Measurements from ENCODE around the gene RP9. TPM values are rescaled to one million over a fixed set of nuclear protein-coding genes. Genes with fewer than 3 reads are reported as not detected.
"Not testable (repeated sequence)": the region's sequence is repeated elsewhere in the genome, so short reads cannot be mapped to it uniquely, and the experiment has no call there.

The RP9 gene
- total RNA-seq, 2 donors from 2014 or later = 16.0 to 16.8 TPM

GRCh38 chr7:33128631-33128989 lies 19.4 kb upstream of the RP9 start:
- Mint-ChIP-seq H3K4me1 (peaks cover 20% of the 10 kb centered on the region), H3K36me3 (ENCODE audit: low read depth) (no peaks in the 10 kb centered on the region), H3K4me3 (peak overlapping the region; percentile 95), H3K27me3 (no peaks in the 10 kb centered on the region), H3K27ac (peak overlapping the region; percentile 90)
- ATAC-seq (no peak), DNase-seq (no peak)
- H3K9me3 ChIP-seq (ENCODE audit: control insufficient read depth, low read length, poor library complexity, severe bottlenecking) = no peaks in the 10 kb centered on the region

- DNase-seq (no peak), ATAC-seq (no peak)
- Mint-ChIP-seq H3K4me3 (no peak overlapping the region), H3K27ac (no peak overlapping the region), H3K36me3 (ENCODE audit: low read depth) (no peaks in the 10 kb centered on the region), H3K4me1 (peaks cover 20% of the 10 kb centered on the region), H3K27me3 (peaks cover 7% of the 10 kb centered on the region)
- H3K9me3 ChIP-seq (ENCODE audit: control insufficient read depth, low read length, poor library complexity, severe bottlenecking) = no peaks in the 10 kb centered on the region
Observed at GRCh38 chr7:33127085-33127484, 17.9 kb upstream of the RP9 start.

- Mint-ChIP-seq H3K4me1 (no peaks in the 10 kb centered on the region), H3K36me3 (ENCODE audit: low read depth) (peaks cover 3% of the 10 kb centered on the region), H3K27ac (no peak overlapping the region), H3K4me3 (no peak overlapping the region), H3K27me3 (peaks cover 35% of the 10 kb centered on the region)
- DNase-seq = no peak
- no peak for ATAC-seq
- H3K9me3 ChIP-seq (ENCODE audit: control insufficient read depth, low read length, poor library complexity, severe bottlenecking) = peaks cover 4% of the 10 kb centered on the region
Observed at GRCh38 chr7:33118383-33118782, 9.2 kb upstream of the RP9 start.

- Mint-ChIP-seq H3K4me1 (no peaks in the 10 kb centered on the region), H3K27ac (no peak overlapping the region), H3K36me3 (ENCODE audit: low read depth) (peaks cover 6% of the 10 kb centered on the region), H3K27me3 (peaks cover 41% of the 10 kb centered on the region), H3K4me3 (no peak overlapping the region)
- DNase-seq (no peak), ATAC-seq (no peak)
- peaks cover 4% of the 10 kb centered on the region for H3K9me3 ChIP-seq (ENCODE audit: control insufficient read depth, low read length, poor library complexity, severe bottlenecking)
Observed at GRCh38 chr7:33114976-33115375, 5.8 kb upstream of the RP9 start.

GRCh38 chr7:33111614-33112013 lies 2.4 kb upstream of the RP9 start:
- H3K9me3 ChIP-seq (ENCODE audit: control insufficient read depth, low read length, poor library complexity, severe bottlenecking) = no peaks in the 10 kb centered on the region
- no peak overlapping the region for H3K27ac Mint-ChIP-seq
- H3K4me3 Mint-ChIP-seq = no peak overlapping the region
- peaks cover 41% of the 10 kb centered on the region for H3K27me3 Mint-ChIP-seq
- ATAC-seq (no peak), DNase-seq (no peak)
- H3K4me1 Mint-ChIP-seq = peaks cover 15% of the 10 kb centered on the region
- H3K36me3 Mint-ChIP-seq (ENCODE audit: low read depth) = peaks cover 3% of the 10 kb centered on the region

- peak overlapping the region; percentile 55 for H3K4me3 Mint-ChIP-seq
- no peaks in the 10 kb centered on the region for H3K9me3 ChIP-seq (ENCODE audit: control insufficient read depth, low read length, poor library complexity, severe bottlenecking)
- peaks cover 33% of the 10 kb centered on the region for H3K27me3 Mint-ChIP-seq
- no peak for DNase-seq
- peaks cover 22% of the 10 kb centered on the region for H3K4me1 Mint-ChIP-seq
- peak overlapping the region; percentile 47 for H3K27ac Mint-ChIP-seq
- ATAC-seq = no peak
- H3K36me3 Mint-ChIP-seq (ENCODE audit: low read depth) = peaks cover 3% of the 10 kb centered on the region
Observed at GRCh38 chr7:33109758-33110238, 594 bp upstream of the RP9 start.

- ATAC-seq (peak; percentile 12), DNase-seq (no peak)
- H3K36me3 Mint-ChIP-seq (ENCODE audit: low read depth) = peaks cover 3% of the 10 kb centered on the region
- H3K27ac Mint-ChIP-seq = peak overlapping the region; percentile 66
- peaks cover 24% of the 10 kb centered on the region for H3K27me3 Mint-ChIP-seq
- H3K4me1 Mint-ChIP-seq = peaks cover 28% of the 10 kb centered on the region
- H3K4me3 Mint-ChIP-seq = peak overlapping the region; percentile 92
- no peaks in the 10 kb centered on the region for H3K9me3 ChIP-seq (ENCODE audit: control insufficient read depth, low read length, poor library complexity, severe bottlenecking)
Observed at GRCh38 chr7:33108554-33109004, 625 bp downstream of the RP9 start.

GRCh38 chr7:33107136-33108066 lies 1.8 kb downstream of the RP9 start:
- Mint-ChIP-seq H3K4me1 (peaks cover 33% of the 10 kb centered on the region), H3K4me3 (peak overlapping the region; percentile 92), H3K27ac (peak overlapping the region; percentile 66), H3K27me3 (peaks cover 16% of the 10 kb centered on the region), H3K36me3 (ENCODE audit: low read depth) (no peaks in the 10 kb centered on the region)
- DNase-seq (peak in 1 of 3 donors; percentile 19), ATAC-seq (no peak)
- no peaks in the 10 kb centered on the region for H3K9me3 ChIP-seq (ENCODE audit: control insufficient read depth, low read length, poor library complexity, severe bottlenecking)

GRCh38 chr7:33101906-33102305 lies 7.3 kb downstream of the RP9 start:
- DNase-seq (no peak), ATAC-seq (no peak)
- Mint-ChIP-seq H3K36me3 (ENCODE audit: low read depth) (no peaks in the 10 kb centered on the region), H3K4me1 (peaks cover 25% of the 10 kb centered on the region), H3K27me3 (no peaks in the 10 kb centered on the region), H3K27ac (no peak overlapping the region), H3K4me3 (no peak overlapping the region)
- H3K9me3 ChIP-seq (ENCODE audit: control insufficient read depth, low read length, poor library complexity, severe bottlenecking) = no peaks in the 10 kb centered on the region

GRCh38 chr7:33100770-33101169 lies 8.4 kb downstream of the RP9 start:
- Mint-ChIP-seq H3K36me3 (ENCODE audit: low read depth) (no peaks in the 10 kb centered on the region), H3K27ac (peak overlapping the region; percentile 54), H3K27me3 (no peaks in the 10 kb centered on the region), H3K4me1 (peaks cover 18% of the 10 kb centered on the region), H3K4me3 (no peak overlapping the region)
- no peak for ATAC-seq
- DNase-seq = no peak
- H3K9me3 ChIP-seq (ENCODE audit: control insufficient read depth, low read length, poor library complexity, severe bottlenecking) = no peaks in the 10 kb centered on the region

- H3K27ac Mint-ChIP-seq = peak overlapping the region; percentile 54
- H3K27me3 Mint-ChIP-seq = no peaks in the 10 kb centered on the region
- DNase-seq (no peak), ATAC-seq (no peak)
- H3K9me3 ChIP-seq (ENCODE audit: control insufficient read depth, low read length, poor library complexity, severe bottlenecking) = no peaks in the 10 kb centered on the region
- peaks cover 16% of the 10 kb centered on the region for H3K4me1 Mint-ChIP-seq
- H3K4me3 Mint-ChIP-seq = no peak overlapping the region
- H3K36me3 Mint-ChIP-seq (ENCODE audit: low read depth) = no peaks in the 10 kb centered on the region
Observed at GRCh38 chr7:33099154-33099940, 9.9 kb downstream of the RP9 start.

- not testable (repeated sequence) for H3K4me3 Mint-ChIP-seq; H3K27me3 Mint-ChIP-seq; H3K4me1 Mint-ChIP-seq; DNase-seq; H3K36me3 Mint-ChIP-seq (ENCODE audit: low read depth); H3K27ac Mint-ChIP-seq; ATAC-seq; H3K9me3 ChIP-seq (ENCODE audit: control insufficient read depth, low read length, poor library complexity, severe bottlenecking)
Observed at GRCh38 chr7:33094745-33095275, 14.4 kb downstream of the RP9 start.

GRCh38 chr7:33093266-33093665 lies 15.9 kb downstream of the RP9 start:
- Mint-ChIP-seq H3K27ac (no peak overlapping the region), H3K36me3 (ENCODE audit: low read depth) (peaks cover 4% of the 10 kb centered on the region), H3K4me1 (peaks cover 2% of the 10 kb centered on the region), H3K27me3 (no peaks in the 10 kb centered on the region), H3K4me3 (no peak overlapping the region)
- no peaks in the 10 kb centered on the region for H3K9me3 ChIP-seq (ENCODE audit: control insufficient read depth, low read length, poor library complexity, severe bottlenecking)
- no peak for DNase-seq
- ATAC-seq = no peak
